Activated T-helper 2 cell treated with anti-CD3 and anti-CD28 coated beads, Interferon-gamma antibody, Interleukin-2, Interleukin-4, amounts not matched to agents 10 μg/mL and 5 μg/mL and 100 μg/mL, durations not matched to agents 14 hours and 24 hours and 36 hours (primary cell): Measurements from ENCODE around the gene FIBP. TPM values are rescaled to one million over a fixed set of nuclear protein-coding genes. Genes with fewer than 3 reads are reported as not detected.

Experiments
- DNase-seq: peaks from one replicate; pipeline ENCODE4 v3.0.0; 2021; ENCODE audit warnings: low spot score
- H3K27ac Mint-ChIP-seq: one replicate; pipeline ENCODE4 v1.8.0; 2021; ENCODE audit warnings: mixed read lengths
- H3K27me3 Mint-ChIP-seq: one replicate; pipeline ENCODE4 v1.8.0; 2021; ENCODE audit warnings: low read depth, mixed read lengths
- H3K36me3 Mint-ChIP-seq: one replicate; pipeline ENCODE4 v1.8.0; 2021; ENCODE audit warnings: low read depth, mixed read lengths
- H3K4me1 Mint-ChIP-seq: one replicate; pipeline ENCODE4 v1.8.0; 2021; ENCODE audit warnings: low read depth, mixed read lengths
- H3K4me3 Mint-ChIP-seq: one replicate; pipeline ENCODE4 v1.8.0; 2021; ENCODE audit warnings: low read depth, mild to moderate bottlenecking, moderate library complexity, mixed read lengths
- H3K9me3 Mint-ChIP-seq: one replicate; pipeline ENCODE4 v1.8.0; 2021; ENCODE audit warnings: mixed read lengths
- intact Hi-C: fragments of 100-400 bp; cut with micrococcal nuclease; formaldehyde crosslinking; loops from one replicate; pipeline ENCODE4 v1.15.1; 2023
- total RNA-seq: library from RNA; stranded (reverse); gene quantifications from 2 replicates; pipeline ENCODE4 v1.2.3, GENCODE V29; 2022

FIBP gene
- total RNA-seq, 1 donor from 2014 or later: 95.4 TPM

GRCh38 chr11:65869643-65870306, 18.5 kb downstream of the FIBP start:
- intact Hi-C loops: no loop called here
- Mint-ChIP-seq H3K9me3 (no peaks in the 10 kb centered on the region), H3K36me3 (peaks cover 23% of the 10 kb centered on the region), H3K4me1 (peaks cover 13% of the 10 kb centered on the region), H3K27ac (no peak overlapping the region), H3K27me3 (no peaks in the 10 kb centered on the region), H3K4me3 (no peak overlapping the region)
- no peak for DNase-seq

- intact Hi-C loops: no loop called here
- Mint-ChIP-seq H3K4me1 (peaks cover 13% of the 10 kb centered on the region), H3K27ac (peak overlapping the region; percentile 42), H3K36me3 (peaks cover 30% of the 10 kb centered on the region), H3K4me3 (no peak overlapping the region), H3K9me3 (no peaks in the 10 kb centered on the region), H3K27me3 (no peaks in the 10 kb centered on the region)
- no peak for DNase-seq
These were observed 19.4 kb downstream of the FIBP start for GRCh38 chr11:65868907-65869306.

GRCh38 chr11:65868076-65868667, 20.1 kb downstream of the FIBP start:
- no peak overlapping the region for H3K4me3 Mint-ChIP-seq
- intact Hi-C loops: no loop called here
- no peak overlapping the region for H3K27ac Mint-ChIP-seq
- DNase-seq: no peak
- peaks cover 10% of the 10 kb centered on the region for H3K4me1 Mint-ChIP-seq
- H3K9me3 Mint-ChIP-seq: no peaks in the 10 kb centered on the region
- H3K27me3 Mint-ChIP-seq: no peaks in the 10 kb centered on the region
- H3K36me3 Mint-ChIP-seq: peaks cover 38% of the 10 kb centered on the region

- peaks cover 44% of the 10 kb centered on the region for H3K36me3 Mint-ChIP-seq
- H3K9me3 Mint-ChIP-seq: no peaks in the 10 kb centered on the region
- intact Hi-C loops: no loop called here
- no peaks in the 10 kb centered on the region for H3K27me3 Mint-ChIP-seq
- no peak overlapping the region for H3K4me3 Mint-ChIP-seq
- DNase-seq: no peak
- H3K27ac Mint-ChIP-seq: no peak overlapping the region
- peaks cover 12% of the 10 kb centered on the region for H3K4me1 Mint-ChIP-seq
These were observed 20.8 kb downstream of the FIBP start for GRCh38 chr11:65867284-65868071.

GRCh38 chr11:65866509-65867283, 21.6 kb downstream of the FIBP start:
- Mint-ChIP-seq H3K9me3 (no peaks in the 10 kb centered on the region), H3K36me3 (peaks cover 52% of the 10 kb centered on the region), H3K4me3 (no peak overlapping the region), H3K27ac (no peak overlapping the region), H3K27me3 (no peaks in the 10 kb centered on the region), H3K4me1 (peaks cover 14% of the 10 kb centered on the region)
- intact Hi-C loops: no loop called here
- DNase-seq: no peak

- intact Hi-C loops: no loop called here
- DNase-seq: no peak
- Mint-ChIP-seq H3K27ac (no peak overlapping the region), H3K27me3 (no peaks in the 10 kb centered on the region), H3K4me1 (peaks cover 10% of the 10 kb centered on the region), H3K36me3 (peaks cover 54% of the 10 kb centered on the region), H3K4me3 (no peak overlapping the region), H3K9me3 (no peaks in the 10 kb centered on the region)
These were observed 22.6 kb downstream of the FIBP start for GRCh38 chr11:65865550-65866172.

GRCh38 chr11:65864706-65865471, 23.4 kb downstream of the FIBP start:
- intact Hi-C loops: no loop called here
- Mint-ChIP-seq H3K27me3 (no peaks in the 10 kb centered on the region), H3K4me3 (no peak overlapping the region), H3K9me3 (no peaks in the 10 kb centered on the region), H3K27ac (no peak overlapping the region), H3K36me3 (peaks cover 57% of the 10 kb centered on the region), H3K4me1 (peaks cover 9% of the 10 kb centered on the region)
- no peak for DNase-seq

- DNase-seq: no peak
- Mint-ChIP-seq H3K4me1 (peaks cover 11% of the 10 kb centered on the region), H3K27ac (no peak overlapping the region), H3K9me3 (no peaks in the 10 kb centered on the region), H3K4me3 (no peak overlapping the region), H3K36me3 (peaks cover 57% of the 10 kb centered on the region), H3K27me3 (no peaks in the 10 kb centered on the region)
- intact Hi-C loops: no loop called here
These were observed 24.2 kb downstream of the FIBP start for GRCh38 chr11:65863889-65864705.

GRCh38 chr11:65862941-65863888, 25.1 kb downstream of the FIBP start:
- H3K4me1 Mint-ChIP-seq: peaks cover 18% of the 10 kb centered on the region
- DNase-seq: no peak
- no peaks in the 10 kb centered on the region for H3K9me3 Mint-ChIP-seq
- intact Hi-C loops: no loop called here
- no peak overlapping the region for H3K27ac Mint-ChIP-seq
- peaks cover 54% of the 10 kb centered on the region for H3K36me3 Mint-ChIP-seq
- H3K27me3 Mint-ChIP-seq: no peaks in the 10 kb centered on the region
- peak overlapping the region; percentile 94 for H3K4me3 Mint-ChIP-seq

GRCh38 chr11:65862191-65862735, 26.0 kb downstream of the FIBP start:
- Mint-ChIP-seq H3K4me1 (peaks cover 18% of the 10 kb centered on the region), H3K27me3 (no peaks in the 10 kb centered on the region), H3K4me3 (peak overlapping the region; percentile 94), H3K27ac (no peak overlapping the region), H3K36me3 (peaks cover 47% of the 10 kb centered on the region), H3K9me3 (no peaks in the 10 kb centered on the region)
- intact Hi-C loops: no loop called here
- no peak for DNase-seq
